Panc1 (cell line): Measurements from ENCODE around the gene ADAMTS13. TPM values are rescaled to one million over a fixed set of nuclear protein-coding genes. Genes with fewer than 3 reads are reported as not detected.

Source experiments
- ATAC-seq: fragments of 200-7000 bp; cut with Tn5 transposase; 2 replicates; pipeline ENCODE4 v1.9.1; 2020; ENCODE audit warnings: mild to moderate bottlenecking, moderate library complexity
- BruUV-seq: library from RNA; stranded (reverse); fragments of 400-500 nt; replicated peaks from 2 replicates; lab custom pipeline; 2021; lab: Mats Ljungman, UMichigan
- CTCF ChIA-PET: fragments of 300-600 bp; sonication (Branson Sonifier 250); formaldehyde crosslinking; loops from one replicate; lab custom pipeline; 2022; ENCODE audit warnings: antibody characterized with exemption; lab: Charles Lee
- POLR2A ChIA-PET: fragments of 300-600 bp; sonication (Branson Sonifier 250); formaldehyde crosslinking; loops from one replicate; lab custom pipeline; 2022; ENCODE audit warnings: antibody characterized with exemption; lab: Charles Lee
- DNase-seq: peaks from one replicate; pipeline ENCODE4 v3.0.0-alpha.2; 2010; ENCODE audit warnings: low read depth, low spot score
- H3K27ac ChIP-seq: 2 replicates; pipeline ENCODE4 v1.5.1; 2011; ENCODE audit warnings: mild to moderate bottlenecking, low read length, inconsistent platforms
- H3K27me3 ChIP-seq: fragments of 200-500 bp; sonication (Bioruptor generic); 2 replicates; pipeline ENCODE4 v1.6.0; 2014; ENCODE audit warnings: low read length, inconsistent platforms; ENCODE audit not compliant: control insufficient read depth, insufficient read depth
- H3K36me3 ChIP-seq: fragments of 200-500 bp; sonication (Bioruptor generic); 2 replicates; pipeline ENCODE4 v1.5.1; 2014; ENCODE audit warnings: inconsistent platforms, mild to moderate bottlenecking, low read length, moderate library complexity; ENCODE audit not compliant: control insufficient read depth, insufficient read depth
- H3K4me1 ChIP-seq: 2 replicates; pipeline ENCODE4 v1.5.1; 2011; ENCODE audit warnings: inconsistent platforms, mild to moderate bottlenecking, low read length, moderate library complexity; ENCODE audit not compliant: control insufficient read depth, insufficient read depth
- H3K4me3 ChIP-seq, 2 experiments: 2 replicates each; pipeline ENCODE4 v1.5.1; 2011 to 2012; ENCODE audit warnings: low read depth in 2 of 2, low read length in 2 of 2, mild to moderate bottlenecking in 2 of 2, inconsistent platforms in 1 of 2, moderate library complexity in 1 of 2
- H3K9me3 ChIP-seq: fragments of 200-500 bp; sonication (Bioruptor generic); 2 replicates; pipeline ENCODE4 v1.5.1; 2014; ENCODE audit warnings: low read depth, mild to moderate bottlenecking, inconsistent platforms, low read length, moderate library complexity; ENCODE audit not compliant: control insufficient read depth, insufficient read depth
- POLR2AphosphoS5 ChIP-seq: IDR thresholded peaks from 2 replicates; pipeline ENCODE4 v1.6.1; 2012; ENCODE audit warnings: mild to moderate bottlenecking, low read depth, low read length, moderate library complexity
- SIN3A ChIP-seq: IDR thresholded peaks from 2 replicates; pipeline ENCODE4 v1.6.1; 2012; ENCODE audit warnings: low read depth, mild to moderate bottlenecking, low read length, moderate library complexity, borderline replicate concordance; ENCODE audit not compliant: insufficient read depth
- TCF7L2 ChIP-seq: IDR thresholded peaks from 2 replicates; pipeline ENCODE4 v1.6.1; 2011; ENCODE audit warnings: mild to moderate bottlenecking, low read depth, low read length, inconsistent platforms
- in situ Hi-C: cut with HindIII; loops from 2 replicates; pipeline ENCODE4 v1.10.0; 2016; ENCODE audit warnings: low sequenced_read_pairs, low pct_unique_long_range_greater_than_20kb
- intact Hi-C: fragments of 100-400 bp; cut with micrococcal nuclease; formaldehyde crosslinking; loops from one replicate; pipeline ENCODE4 v1.10.0; 2022; ENCODE audit not compliant: unreplicated experiment
- total RNA-seq: library from RNA; stranded (reverse); gene quantifications from one replicate; pipeline ENCODE4 v1.2.1, GENCODE V29; 2021; ENCODE audit not compliant: unreplicated experiment
- TF ChIP-seq, protein P1 (sequence below), 2 experiments: IDR thresholded peaks; 2 replicates each; pipeline ENCODE4 v1.6.1; 2011 to 2012; ENCODE audit warnings: low read depth in 2 of 2, control low read depth in 1 of 2, low read length in 1 of 2, mild to moderate bottlenecking in 1 of 2, moderate library complexity in 1 of 2; ENCODE audit not compliant: insufficient read depth in 1 of 2
- TF ChIP-seq, protein P2 (sequence below): fragments of 450-650 bp; IDR thresholded peaks from 2 replicates; pipeline ENCODE4 v1.5.1; 2017; ENCODE audit warnings: mild to moderate bottlenecking

The ADAMTS13 gene
- total RNA-seq, 1 experiment from 2014 or later: 3.4 TPM

DNA sequence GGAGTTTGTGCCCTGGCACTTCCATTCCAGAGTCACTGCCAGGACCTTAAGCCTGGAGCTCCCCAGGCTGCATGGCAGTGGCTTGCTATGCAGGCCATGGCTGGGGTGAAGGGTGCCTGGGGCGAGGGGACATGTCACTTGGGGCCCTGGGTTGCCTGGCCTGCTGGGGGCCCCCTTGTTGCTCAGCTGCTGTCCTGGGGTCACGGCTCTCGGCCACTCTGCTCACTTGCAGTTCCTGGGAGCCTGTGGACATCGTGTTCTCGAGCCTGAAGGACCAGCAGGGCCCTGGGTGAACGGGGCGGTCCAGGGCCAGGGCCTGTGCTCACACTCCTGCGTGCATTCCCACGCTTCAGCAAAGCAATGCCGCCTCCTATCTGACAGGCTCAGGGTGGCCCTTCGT is 71.3 kb downstream of the ADAMTS13 start:
- Histone ChIP-seq H3K9me3 (no peaks in the 10 kb centered on the region), H3K27me3 (no peaks in the 10 kb centered on the region), H3K27ac (no peak overlapping the region), H3K4me1 (no peaks in the 10 kb centered on the region; the same call in 1 of the 2 replicates), H3K36me3 (no peaks in the 10 kb centered on the region), H3K4me3 (no peak overlapping the region)
- ChIA-PET CTCF (no interaction called here), POLR2A (no interaction called here)
- BruUV-seq: no TSS peak
- intact Hi-C loops (no loop called here), in situ Hi-C loops (no loop called here)
- DNase-seq (no peak), ATAC-seq (no peak)
- TF ChIP-seq, protein P1, sequence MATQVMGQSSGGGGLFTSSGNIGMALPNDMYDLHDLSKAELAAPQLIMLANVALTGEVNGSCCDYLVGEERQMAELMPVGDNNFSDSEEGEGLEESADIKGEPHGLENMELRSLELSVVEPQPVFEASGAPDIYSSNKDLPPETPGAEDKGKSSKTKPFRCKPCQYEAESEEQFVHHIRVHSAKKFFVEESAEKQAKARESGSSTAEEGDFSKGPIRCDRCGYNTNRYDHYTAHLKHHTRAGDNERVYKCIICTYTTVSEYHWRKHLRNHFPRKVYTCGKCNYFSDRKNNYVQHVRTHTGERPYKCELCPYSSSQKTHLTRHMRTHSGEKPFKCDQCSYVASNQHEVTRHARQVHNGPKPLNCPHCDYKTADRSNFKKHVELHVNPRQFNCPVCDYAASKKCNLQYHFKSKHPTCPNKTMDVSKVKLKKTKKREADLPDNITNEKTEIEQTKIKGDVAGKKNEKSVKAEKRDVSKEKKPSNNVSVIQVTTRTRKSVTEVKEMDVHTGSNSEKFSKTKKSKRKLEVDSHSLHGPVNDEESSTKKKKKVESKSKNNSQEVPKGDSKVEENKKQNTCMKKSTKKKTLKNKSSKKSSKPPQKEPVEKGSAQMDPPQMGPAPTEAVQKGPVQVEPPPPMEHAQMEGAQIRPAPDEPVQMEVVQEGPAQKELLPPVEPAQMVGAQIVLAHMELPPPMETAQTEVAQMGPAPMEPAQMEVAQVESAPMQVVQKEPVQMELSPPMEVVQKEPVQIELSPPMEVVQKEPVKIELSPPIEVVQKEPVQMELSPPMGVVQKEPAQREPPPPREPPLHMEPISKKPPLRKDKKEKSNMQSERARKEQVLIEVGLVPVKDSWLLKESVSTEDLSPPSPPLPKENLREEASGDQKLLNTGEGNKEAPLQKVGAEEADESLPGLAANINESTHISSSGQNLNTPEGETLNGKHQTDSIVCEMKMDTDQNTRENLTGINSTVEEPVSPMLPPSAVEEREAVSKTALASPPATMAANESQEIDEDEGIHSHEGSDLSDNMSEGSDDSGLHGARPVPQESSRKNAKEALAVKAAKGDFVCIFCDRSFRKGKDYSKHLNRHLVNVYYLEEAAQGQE (IDR thresholded peaks at IDR 0.05; ENCODE audit: insufficient read depth in 1 of 2, low read depth in 2 of 2, low read length in 1 of 2): no peak
- TF ChIP-seq, protein P2, sequence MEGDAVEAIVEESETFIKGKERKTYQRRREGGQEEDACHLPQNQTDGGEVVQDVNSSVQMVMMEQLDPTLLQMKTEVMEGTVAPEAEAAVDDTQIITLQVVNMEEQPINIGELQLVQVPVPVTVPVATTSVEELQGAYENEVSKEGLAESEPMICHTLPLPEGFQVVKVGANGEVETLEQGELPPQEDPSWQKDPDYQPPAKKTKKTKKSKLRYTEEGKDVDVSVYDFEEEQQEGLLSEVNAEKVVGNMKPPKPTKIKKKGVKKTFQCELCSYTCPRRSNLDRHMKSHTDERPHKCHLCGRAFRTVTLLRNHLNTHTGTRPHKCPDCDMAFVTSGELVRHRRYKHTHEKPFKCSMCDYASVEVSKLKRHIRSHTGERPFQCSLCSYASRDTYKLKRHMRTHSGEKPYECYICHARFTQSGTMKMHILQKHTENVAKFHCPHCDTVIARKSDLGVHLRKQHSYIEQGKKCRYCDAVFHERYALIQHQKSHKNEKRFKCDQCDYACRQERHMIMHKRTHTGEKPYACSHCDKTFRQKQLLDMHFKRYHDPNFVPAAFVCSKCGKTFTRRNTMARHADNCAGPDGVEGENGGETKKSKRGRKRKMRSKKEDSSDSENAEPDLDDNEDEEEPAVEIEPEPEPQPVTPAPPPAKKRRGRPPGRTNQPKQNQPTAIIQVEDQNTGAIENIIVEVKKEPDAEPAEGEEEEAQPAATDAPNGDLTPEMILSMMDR: no peak
- TF ChIP-seq SIN3A (no peak), POLR2AphosphoS5 (no peak), TCF7L2 (no peak)

DNA sequence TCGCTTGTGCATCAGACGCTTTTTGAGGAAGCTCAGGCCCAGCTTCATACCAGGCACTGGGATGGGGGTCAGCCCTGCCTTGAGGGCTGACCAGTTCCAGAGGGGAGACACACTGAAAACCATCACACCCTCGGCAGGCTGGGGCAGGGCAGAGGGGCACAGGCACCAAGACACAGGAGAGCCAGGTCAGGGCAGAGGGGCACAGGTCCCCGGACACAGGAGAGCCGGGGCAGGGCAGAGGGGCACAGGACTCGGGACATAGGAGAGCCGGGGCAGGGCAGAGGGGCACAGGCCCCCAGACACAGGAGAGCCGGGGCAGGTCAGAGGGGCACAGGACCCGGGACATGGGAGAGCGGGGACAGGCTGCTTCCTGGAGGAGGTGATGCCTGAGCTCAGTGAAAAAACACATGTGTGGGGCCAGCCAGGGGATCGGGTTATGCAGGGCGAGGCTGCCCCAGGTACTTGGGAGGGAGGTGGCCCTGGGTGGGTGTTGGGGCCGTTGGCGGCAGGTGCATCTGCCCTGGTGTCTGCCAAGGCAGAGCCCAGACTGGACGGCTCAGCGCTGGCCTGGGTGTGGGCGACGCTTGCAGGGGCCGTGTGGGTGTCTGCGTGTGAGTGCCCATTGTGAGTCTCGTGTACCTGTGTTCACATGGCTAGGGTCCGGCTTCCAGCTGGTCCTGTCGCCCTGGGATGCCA is 71.8 kb downstream of the ADAMTS13 start:
- DNase-seq (no peak), ATAC-seq (no peak)
- Histone ChIP-seq H3K9me3 (no peaks in the 10 kb centered on the region), H3K4me1 (no peaks in the 10 kb centered on the region; the same call in 1 of the 2 replicates), H3K27me3 (no peaks in the 10 kb centered on the region), H3K4me3 (no peak overlapping the region), H3K36me3 (no peaks in the 10 kb centered on the region), H3K27ac (no peak overlapping the region)
- no TSS peak for BruUV-seq
- intact Hi-C loops (no loop called here), in situ Hi-C loops (no loop called here)
- TF ChIP-seq POLR2AphosphoS5 (no peak), SIN3A (no peak), TCF7L2 (no peak)
- TF ChIP-seq, protein P2: no peak
- TF ChIP-seq, protein P1 (IDR thresholded peaks at IDR 0.05; ENCODE audit: insufficient read depth in 1 of 2, low read depth in 2 of 2, low read length in 1 of 2): no peak
- ChIA-PET POLR2A (no interaction called here), CTCF (no interaction called here)
